ENCODE data around the gene ACKR3. TPM values are rescaled to one million over a fixed set of nuclear protein-coding genes. Genes with fewer than 3 reads are reported as not detected.

The ACKR3 gene
- total RNA-seq, 3 donors from 2014 or later = 15.1 to 39.4 (median 23.6) TPM

GRCh38 chr2:236579048-236579745 lies 9.6 kb downstream of the ACKR3 start:
- H3K27ac ChIP-seq = no peak overlapping the region
- H3K4me3 ChIP-seq = no peak overlapping the region
- no peaks in the 10 kb centered on the region for H3K9me3 ChIP-seq
- no peak for DNase-seq (ENCODE audit: low spot score in 2 of 2)
- no peaks in the 10 kb centered on the region for H3K27me3 ChIP-seq
- intact Hi-C loops (cut with DNase I; ENCODE audit: low total_unique reads) = no loop called here
- TF ChIP-seq CTCF (IDR thresholded peaks at IDR 0.05) (no peak), POLR2AphosphoS5 (IDR thresholded peaks at IDR 0.05) (no peak), POLR2A (IDR thresholded peaks at IDR 0.05) (no peak)
- H3K36me3 ChIP-seq = no peaks in the 10 kb centered on the region
- H3K4me1 ChIP-seq = no peaks in the 10 kb centered on the region

GRCh38 chr2:236579746-236580315 lies 10.2 kb downstream of the ACKR3 start:
- Histone ChIP-seq H3K4me3 (no peak overlapping the region), H3K27me3 (no peaks in the 10 kb centered on the region), H3K36me3 (no peaks in the 10 kb centered on the region), H3K9me3 (no peaks in the 10 kb centered on the region), H3K4me1 (no peaks in the 10 kb centered on the region), H3K27ac (no peak overlapping the region)
- TF ChIP-seq POLR2AphosphoS5 (IDR thresholded peaks at IDR 0.05) (no peak), POLR2A (IDR thresholded peaks at IDR 0.05) (no peak), CTCF (IDR thresholded peaks at IDR 0.05) (no peak)
- intact Hi-C loops (cut with DNase I; ENCODE audit: low total_unique reads) = no loop called here
- no peak for DNase-seq (ENCODE audit: low spot score in 2 of 2)

GRCh38 chr2:236580746-236581355 lies 11.2 kb downstream of the ACKR3 start:
- intact Hi-C loops (cut with DNase I; ENCODE audit: low total_unique reads) = no loop called here
- DNase-seq (ENCODE audit: low spot score in 2 of 2) = no peak
- Histone ChIP-seq H3K36me3 (no peaks in the 10 kb centered on the region), H3K27ac (no peak overlapping the region), H3K4me1 (no peaks in the 10 kb centered on the region), H3K27me3 (no peaks in the 10 kb centered on the region), H3K9me3 (no peaks in the 10 kb centered on the region), H3K4me3 (no peak overlapping the region)
- TF ChIP-seq POLR2A (IDR thresholded peaks at IDR 0.05) (no peak), POLR2AphosphoS5 (IDR thresholded peaks at IDR 0.05) (no peak), CTCF (IDR thresholded peaks at IDR 0.05) (no peak)

- no peak overlapping the region for H3K4me3 ChIP-seq
- H3K4me1 ChIP-seq = no peaks in the 10 kb centered on the region
- no peaks in the 10 kb centered on the region for H3K9me3 ChIP-seq
- TF ChIP-seq POLR2AphosphoS5 (IDR thresholded peaks at IDR 0.05) = no peak
- TF ChIP-seq POLR2A (IDR thresholded peaks at IDR 0.05) = no peak
- no peak for TF ChIP-seq CTCF (IDR thresholded peaks at IDR 0.05)
- H3K36me3 ChIP-seq = no peaks in the 10 kb centered on the region
- H3K27ac ChIP-seq = no peak overlapping the region
- DNase-seq (ENCODE audit: low spot score in 2 of 2) = no peak
- intact Hi-C loops (cut with DNase I; ENCODE audit: low total_unique reads) = no loop called here
- H3K27me3 ChIP-seq = no peaks in the 10 kb centered on the region
Measured at GRCh38 chr2:236581546-236581945, 11.9 kb downstream of the ACKR3 start.

GRCh38 chr2:236582968-236583367 lies 13.3 kb downstream of the ACKR3 start:
- intact Hi-C loops (cut with DNase I; ENCODE audit: low total_unique reads) = no loop called here
- no peaks in the 10 kb centered on the region for H3K36me3 ChIP-seq

More at GRCh38 chr2:236582968-236583367, 13.3 kb downstream of the ACKR3 start:
- H3K27ac ChIP-seq = no peak overlapping the region
- H3K27me3 ChIP-seq = no peaks in the 10 kb centered on the region
- TF ChIP-seq POLR2AphosphoS5 (IDR thresholded peaks at IDR 0.05) = no peak
- no peak for TF ChIP-seq POLR2A (IDR thresholded peaks at IDR 0.05)
- TF ChIP-seq CTCF (IDR thresholded peaks at IDR 0.05) = no peak
- H3K4me1 ChIP-seq = no peaks in the 10 kb centered on the region
- no peaks in the 10 kb centered on the region for H3K9me3 ChIP-seq
- H3K4me3 ChIP-seq = no peak overlapping the region
- DNase-seq (ENCODE audit: low spot score in 2 of 2) = no peak

All from breast epithelium (tissue), 4 donors.